T-helper 1 cell treated with Interleukin-12 subunit alpha and Interleukin-12 subunit beta and Interleukin-4 antibody, amounts not matched to agents 30 μg/mL and 1 μg/mL, for 36 hours (primary cell): ENCODE results near the gene VCL.
"Not testable (repeated sequence)": the region's sequence is repeated elsewhere in the genome, so short reads cannot be mapped to it uniquely, and the experiment has no call there.

Experiments
- H3K27ac Mint-ChIP-seq: one replicate; pipeline ENCODE4 v1.8.0; 2021; ENCODE audit warnings: mild to moderate bottlenecking, mixed read lengths
- H3K27me3 Mint-ChIP-seq: one replicate; pipeline ENCODE4 v1.8.0; 2021; ENCODE audit warnings: low read depth, mixed read lengths
- H3K36me3 Mint-ChIP-seq: one replicate; pipeline ENCODE4 v1.8.0; 2021; ENCODE audit warnings: low read depth, mixed read lengths
- H3K4me1 Mint-ChIP-seq: one replicate; pipeline ENCODE4 v1.8.0; 2021; ENCODE audit warnings: low read depth, mixed read lengths
- H3K4me3 Mint-ChIP-seq: one replicate; pipeline ENCODE4 v1.8.0; 2021; ENCODE audit warnings: mild to moderate bottlenecking, moderate library complexity, mixed read lengths
- H3K9me3 Mint-ChIP-seq: one replicate; pipeline ENCODE4 v1.8.0; 2021; ENCODE audit warnings: mixed read lengths

Gene VCL

DNA sequence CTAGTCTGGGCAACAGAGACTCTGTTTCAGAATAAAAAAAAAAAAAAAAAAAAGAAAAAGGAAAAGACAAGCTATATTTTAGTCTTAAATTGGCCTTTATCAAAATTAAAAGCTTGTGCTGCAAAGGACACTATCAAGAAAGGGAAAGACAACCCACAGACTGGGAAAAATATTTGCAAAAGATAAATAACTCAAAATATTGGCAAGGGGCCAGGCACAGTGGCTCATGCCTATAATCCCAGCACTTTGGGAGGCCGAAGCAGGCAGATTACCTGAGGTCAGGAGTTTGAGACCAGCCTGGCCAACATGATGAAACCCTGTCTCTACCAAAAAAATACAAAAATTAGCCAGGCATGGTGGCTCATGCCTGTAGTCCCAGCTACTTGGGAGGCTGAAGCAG is 34.3 kb downstream of the VCL start:
- H3K27ac Mint-ChIP-seq, H3K4me1 Mint-ChIP-seq, H3K27me3 Mint-ChIP-seq, H3K4me3 Mint-ChIP-seq, H3K9me3 Mint-ChIP-seq: not testable (repeated sequence)
- peaks cover 13% of the 10 kb centered on the region for H3K36me3 Mint-ChIP-seq

DNA sequence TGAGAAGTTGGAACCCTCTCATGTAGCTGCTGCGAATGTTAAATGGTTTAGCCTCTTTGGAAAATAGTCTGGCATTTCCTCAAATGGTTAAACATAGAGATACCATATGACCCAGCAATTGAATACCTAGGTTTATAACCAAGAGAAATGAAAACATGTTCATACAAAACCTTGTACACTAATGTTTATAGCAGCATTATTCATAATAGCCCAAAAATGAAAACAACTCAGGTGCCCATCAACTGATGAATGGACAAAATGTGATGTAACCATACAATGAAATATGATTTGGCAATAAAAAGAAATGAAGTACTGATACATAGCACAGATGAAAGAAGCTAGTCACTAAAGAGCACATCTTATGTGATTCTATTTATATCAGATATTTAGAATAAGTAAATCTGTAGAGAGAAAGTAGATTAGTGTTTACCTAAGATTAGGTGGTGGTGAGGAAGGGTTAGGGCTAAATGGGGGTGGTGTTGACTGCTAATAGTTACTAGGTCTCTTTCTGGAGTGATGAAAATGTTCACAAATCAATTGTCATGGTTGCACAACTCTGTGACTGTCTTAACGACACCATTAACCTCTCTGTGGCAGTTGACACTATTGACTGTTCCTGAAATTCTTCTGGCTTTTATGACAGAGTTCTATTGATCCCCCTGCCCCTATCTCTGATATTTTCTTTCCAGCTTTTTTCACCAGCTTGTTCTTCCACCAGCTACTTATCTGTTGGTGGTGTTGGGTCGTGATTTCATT is 35.2 kb downstream of the VCL start:
- Mint-ChIP-seq H3K9me3 (no peaks in the 10 kb centered on the region), H3K27ac (no peak overlapping the region), H3K4me1 (peaks cover 11% of the 10 kb centered on the region), H3K36me3 (peaks cover 16% of the 10 kb centered on the region), H3K27me3 (no peaks in the 10 kb centered on the region), H3K4me3 (no peak overlapping the region)

DNA sequence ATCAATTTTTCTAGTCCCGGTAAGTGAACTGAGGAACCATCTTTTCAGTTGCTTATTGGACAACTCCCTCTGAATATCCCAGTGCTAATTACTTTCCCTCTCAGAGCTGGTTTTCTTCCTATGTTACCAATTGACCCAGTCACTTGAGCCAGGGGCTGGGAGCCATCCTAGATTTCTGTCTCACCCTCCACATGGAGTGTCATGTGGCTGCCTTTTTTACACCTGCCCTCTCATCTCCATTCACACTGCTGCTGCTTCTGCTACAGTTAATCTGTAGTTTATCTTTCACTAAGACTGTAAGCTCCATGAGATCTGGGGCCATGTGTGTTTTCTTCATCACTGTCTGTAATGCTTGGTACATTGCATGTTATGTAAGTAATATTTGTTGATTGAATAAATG is 35.8 kb downstream of the VCL start:
- Mint-ChIP-seq H3K27ac (no peak overlapping the region), H3K4me3 (no peak overlapping the region), H3K9me3 (no peaks in the 10 kb centered on the region), H3K4me1 (peaks cover 11% of the 10 kb centered on the region), H3K36me3 (peaks cover 16% of the 10 kb centered on the region), H3K27me3 (no peaks in the 10 kb centered on the region)

DNA sequence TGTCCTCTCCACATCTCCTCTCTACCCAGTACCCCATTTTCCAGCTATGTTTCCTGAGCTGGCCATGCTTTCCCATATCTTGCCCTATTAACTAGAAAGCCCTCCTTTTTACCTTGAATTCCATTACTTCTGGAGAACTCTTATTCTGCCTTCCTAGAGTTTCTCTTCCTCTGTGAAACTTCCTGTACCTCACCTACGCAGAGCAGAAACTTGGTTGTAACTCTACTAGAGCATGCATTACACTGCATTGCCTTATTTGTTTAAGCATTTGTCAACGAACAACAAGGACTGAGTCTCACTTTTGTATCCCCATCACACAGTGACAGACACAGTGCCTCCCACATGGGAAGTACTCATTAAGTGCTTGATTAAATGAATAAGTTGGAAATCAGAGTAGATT is 36.4 kb downstream of the VCL start:
- no peaks in the 10 kb centered on the region for H3K27me3 Mint-ChIP-seq
- H3K4me3 Mint-ChIP-seq: no peak overlapping the region
- H3K27ac Mint-ChIP-seq: peak overlapping the region; percentile 1
- peaks cover 15% of the 10 kb centered on the region for H3K36me3 Mint-ChIP-seq
- no peaks in the 10 kb centered on the region for H3K9me3 Mint-ChIP-seq
- H3K4me1 Mint-ChIP-seq: peaks cover 13% of the 10 kb centered on the region

DNA sequence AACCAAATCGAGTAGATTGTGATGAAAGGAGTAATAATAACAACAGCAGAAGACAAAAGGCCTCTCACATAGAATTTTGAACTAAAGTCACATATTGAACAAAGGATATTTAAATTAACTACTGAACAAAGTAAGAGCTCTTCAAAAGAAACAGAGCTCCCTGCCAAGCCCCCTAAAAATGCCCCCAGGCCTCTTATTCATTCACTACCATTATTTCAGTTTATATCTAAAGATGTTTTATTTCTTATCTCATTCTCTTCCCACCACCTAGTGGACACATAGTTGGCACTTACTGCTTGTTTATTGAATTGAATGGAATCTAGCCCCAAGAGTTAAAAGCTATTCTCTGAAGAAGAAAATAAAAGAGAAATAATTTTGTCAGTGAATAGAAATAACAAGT is 37.4 kb downstream of the VCL start:
- H3K9me3 Mint-ChIP-seq: no peaks in the 10 kb centered on the region
- peaks cover 17% of the 10 kb centered on the region for H3K36me3 Mint-ChIP-seq
- peaks cover 15% of the 10 kb centered on the region for H3K4me1 Mint-ChIP-seq
- H3K4me3 Mint-ChIP-seq: no peak overlapping the region
- H3K27ac Mint-ChIP-seq: no peak overlapping the region
- no peaks in the 10 kb centered on the region for H3K27me3 Mint-ChIP-seq

DNA sequence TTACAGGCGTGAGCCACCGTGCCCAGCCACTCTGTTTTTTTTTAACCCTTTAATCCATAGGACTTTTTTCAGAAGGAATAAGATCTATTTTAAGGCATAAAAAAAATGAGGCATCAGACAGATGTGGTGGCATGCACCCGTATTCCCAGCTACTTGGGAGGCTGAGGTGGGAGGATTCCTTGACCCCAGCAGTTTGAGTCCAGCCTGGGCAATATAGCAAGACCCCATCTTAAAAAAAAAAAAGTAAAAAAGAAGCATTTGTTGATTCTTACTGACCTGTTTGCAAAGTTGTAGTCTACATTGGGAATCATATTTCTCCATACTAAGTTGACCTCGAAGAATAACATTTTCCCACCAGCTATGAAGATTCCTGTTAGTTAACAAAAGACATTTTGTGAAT is 38.6 kb downstream of the VCL start:
- Mint-ChIP-seq H3K4me1 (peaks cover 16% of the 10 kb centered on the region), H3K36me3 (peaks cover 13% of the 10 kb centered on the region), H3K27ac (no peak overlapping the region), H3K4me3 (no peak overlapping the region), H3K9me3 (no peaks in the 10 kb centered on the region), H3K27me3 (no peaks in the 10 kb centered on the region)

DNA sequence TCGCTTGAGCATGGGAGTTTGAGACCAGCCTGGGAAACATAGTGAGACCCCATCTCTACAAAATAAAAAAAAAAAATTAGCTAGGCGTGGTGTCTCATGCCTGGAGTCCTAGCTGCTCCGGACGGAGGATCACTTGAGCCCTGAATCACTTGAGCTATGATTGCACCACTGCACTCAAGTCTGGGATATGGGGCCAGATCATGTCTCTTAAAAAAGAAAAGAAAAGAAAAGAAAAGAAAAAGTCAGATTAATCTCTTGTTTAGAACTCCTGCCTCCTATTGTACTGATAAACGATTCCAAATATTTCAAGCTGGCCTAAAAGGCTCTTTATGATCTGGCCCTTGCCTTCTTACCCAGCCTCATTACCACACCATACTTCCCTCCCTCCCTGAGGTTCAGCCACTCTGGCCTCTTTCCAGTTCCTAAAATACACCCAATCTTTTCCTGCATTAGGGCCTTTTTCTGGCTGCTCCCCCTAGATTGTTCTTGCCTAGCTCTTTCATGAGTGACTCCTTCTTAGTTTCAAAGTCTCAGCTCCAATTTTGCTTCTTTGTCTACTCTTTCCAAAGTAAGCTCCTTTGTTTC is 41.7 kb downstream of the VCL start:
- H3K27ac Mint-ChIP-seq: no peak overlapping the region
- no peaks in the 10 kb centered on the region for H3K27me3 Mint-ChIP-seq
- peaks cover 11% of the 10 kb centered on the region for H3K36me3 Mint-ChIP-seq
- peaks cover 7% of the 10 kb centered on the region for H3K4me1 Mint-ChIP-seq
- no peaks in the 10 kb centered on the region for H3K9me3 Mint-ChIP-seq
- no peak overlapping the region for H3K4me3 Mint-ChIP-seq

DNA sequence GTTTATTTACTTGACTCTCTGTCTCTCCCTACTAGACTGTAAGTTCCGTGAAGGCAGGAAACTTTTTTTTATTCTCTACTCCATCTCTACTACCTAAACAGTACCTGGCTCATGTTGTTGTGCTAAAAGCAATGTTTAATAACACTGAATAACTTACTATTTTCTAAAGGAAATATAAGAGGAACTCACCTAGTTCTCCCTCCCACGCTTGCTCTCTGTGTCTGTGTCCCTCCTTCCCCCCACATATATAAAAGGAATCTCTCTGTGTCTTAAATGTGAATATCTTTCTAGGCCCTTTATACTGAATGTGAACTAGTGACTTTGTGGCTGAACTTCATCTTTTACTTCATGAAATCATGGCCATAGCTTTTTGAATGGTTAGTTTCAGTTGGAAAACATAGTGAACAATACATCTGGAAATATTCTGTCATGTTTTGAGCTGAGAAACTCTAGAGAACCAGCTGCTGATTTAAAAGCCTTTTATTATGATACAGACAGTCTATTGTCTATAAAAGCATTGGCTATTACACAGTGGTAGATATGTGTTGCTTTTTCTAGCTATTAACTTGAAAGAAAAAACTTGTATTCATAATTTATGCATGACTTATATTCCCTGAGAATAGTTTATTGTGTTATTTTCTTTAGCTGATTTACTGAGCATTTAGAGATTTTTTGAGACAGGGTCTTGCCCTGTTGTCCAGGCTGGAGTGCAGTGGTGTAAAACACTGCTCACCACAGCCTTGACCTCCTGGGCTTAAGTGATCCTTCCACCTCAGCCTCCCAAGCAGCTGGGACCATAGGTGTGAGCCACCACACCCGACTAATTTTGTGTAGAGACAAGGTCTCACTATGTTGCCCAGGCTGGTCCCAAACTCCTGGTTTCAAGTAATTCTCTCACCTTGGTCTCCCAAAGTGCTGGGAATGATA is 42.5 kb downstream of the VCL start:
- Mint-ChIP-seq H3K4me1 (peaks cover 8% of the 10 kb centered on the region), H3K36me3 (peaks cover 14% of the 10 kb centered on the region), H3K27me3 (no peaks in the 10 kb centered on the region), H3K9me3 (no peaks in the 10 kb centered on the region), H3K27ac (no peak overlapping the region), H3K4me3 (no peak overlapping the region)

DNA sequence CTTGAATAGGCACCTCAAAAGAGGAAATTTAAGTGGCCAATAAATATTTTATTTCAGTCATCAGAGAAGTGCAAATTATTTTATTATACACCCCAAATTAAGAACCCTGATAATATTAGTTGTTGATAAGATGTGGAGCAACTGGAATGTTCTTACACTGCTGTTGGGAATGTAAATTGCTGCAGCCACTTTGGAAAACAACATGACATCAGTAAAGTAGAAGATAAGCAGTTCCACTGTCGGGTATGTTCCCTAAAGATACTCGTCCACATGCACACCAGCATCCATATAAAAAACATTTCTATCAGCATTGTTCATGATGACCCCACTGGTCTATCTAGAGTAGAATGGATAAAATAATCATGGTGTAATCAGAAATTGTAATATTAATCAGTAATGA is 46.5 kb downstream of the VCL start:
- Mint-ChIP-seq H3K9me3 (no peaks in the 10 kb centered on the region), H3K27ac (no peak overlapping the region), H3K27me3 (no peaks in the 10 kb centered on the region), H3K4me3 (no peak overlapping the region), H3K4me1 (peaks cover 6% of the 10 kb centered on the region), H3K36me3 (peaks cover 14% of the 10 kb centered on the region)

DNA sequence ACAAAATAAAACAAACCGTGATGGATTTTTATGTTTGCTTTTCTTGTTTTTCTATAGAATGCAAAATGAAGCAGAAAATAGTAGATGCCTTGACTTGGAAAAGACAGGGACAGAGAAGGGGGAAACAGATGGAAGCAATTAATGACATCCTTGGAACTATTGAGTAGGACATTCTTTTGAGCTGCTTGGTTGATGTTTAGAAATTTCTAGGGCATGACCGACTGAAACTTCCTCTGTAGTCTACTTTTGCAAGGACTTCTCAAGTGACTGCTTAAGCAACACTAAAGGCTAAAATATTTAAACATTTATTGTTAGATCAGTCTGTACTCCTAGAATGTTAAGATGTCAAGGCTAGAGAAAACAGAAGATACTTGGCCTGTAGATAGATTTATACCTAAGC is 49.4 kb downstream of the VCL start:
- Mint-ChIP-seq H3K4me3 (no peak overlapping the region), H3K9me3 (no peaks in the 10 kb centered on the region), H3K27me3 (no peaks in the 10 kb centered on the region), H3K4me1 (peaks cover 7% of the 10 kb centered on the region), H3K36me3 (peaks cover 11% of the 10 kb centered on the region), H3K27ac (no peak overlapping the region)

DNA sequence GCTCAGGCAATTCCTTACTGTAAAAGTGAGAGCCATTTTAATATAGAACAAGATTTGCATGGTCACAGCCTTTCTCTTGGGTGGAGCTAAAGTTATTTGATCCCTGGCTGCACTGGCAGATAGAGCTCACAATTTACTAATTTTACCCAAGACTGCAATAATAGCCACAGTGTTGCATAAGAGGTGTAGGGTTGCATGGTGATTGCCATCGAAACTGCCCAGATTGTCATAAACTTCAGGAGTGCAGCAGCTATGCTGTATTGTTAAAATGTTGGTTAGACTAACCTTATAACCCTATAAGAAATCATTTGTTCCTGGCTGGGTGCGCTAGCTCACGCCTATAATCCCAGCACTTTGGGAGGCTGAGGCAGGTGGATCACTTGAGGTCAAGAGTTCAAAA is 50.0 kb downstream of the VCL start:
- Mint-ChIP-seq H3K27me3 (no peaks in the 10 kb centered on the region), H3K9me3 (no peaks in the 10 kb centered on the region), H3K4me3 (no peak overlapping the region), H3K27ac (no peak overlapping the region), H3K4me1 (peaks cover 7% of the 10 kb centered on the region), H3K36me3 (peaks cover 11% of the 10 kb centered on the region)

DNA sequence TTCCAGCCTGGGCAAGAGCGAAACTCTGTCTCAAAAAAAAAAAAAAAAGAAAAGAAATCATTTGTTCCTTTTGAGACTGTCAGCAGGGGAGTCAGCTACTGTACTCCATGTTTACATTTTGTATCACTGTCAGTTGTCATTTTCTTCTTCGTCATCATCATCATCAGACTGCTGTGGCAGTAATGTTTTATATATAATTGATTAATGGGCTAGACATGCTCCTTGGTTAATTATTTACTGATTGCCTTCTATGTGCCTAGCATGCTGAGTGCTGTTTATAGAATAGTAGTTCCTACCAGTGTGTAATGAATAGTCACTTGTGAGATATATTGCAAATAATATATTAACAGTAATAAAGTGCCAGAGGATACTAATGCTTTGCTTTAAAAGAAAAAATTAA is 50.5 kb downstream of the VCL start:
- Mint-ChIP-seq H3K36me3 (peaks cover 11% of the 10 kb centered on the region), H3K4me1 (peaks cover 9% of the 10 kb centered on the region), H3K9me3 (no peaks in the 10 kb centered on the region), H3K4me3 (no peak overlapping the region), H3K27ac (no peak overlapping the region), H3K27me3 (no peaks in the 10 kb centered on the region)

DNA sequence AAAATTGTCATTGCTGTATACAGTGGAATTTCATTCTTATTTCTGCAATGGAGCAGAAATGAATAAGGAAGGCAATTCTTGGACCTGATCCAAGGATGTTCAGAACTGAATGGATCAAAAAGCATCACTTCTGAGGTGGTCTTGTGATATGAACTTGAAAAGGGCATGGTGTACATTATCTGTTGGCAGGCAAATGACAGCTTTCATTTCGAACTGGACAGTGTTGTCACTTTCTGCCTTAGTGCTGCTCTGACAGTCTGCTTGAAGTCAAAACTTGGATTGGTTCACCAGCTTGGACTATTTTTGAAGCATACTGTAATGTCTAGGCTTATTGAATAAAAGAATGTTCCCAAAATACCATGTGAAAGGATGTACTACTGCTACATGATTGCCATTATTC is 52.0 kb downstream of the VCL start:
- Mint-ChIP-seq H3K36me3 (peaks cover 9% of the 10 kb centered on the region), H3K27me3 (peaks cover 4% of the 10 kb centered on the region), H3K27ac (no peak overlapping the region), H3K9me3 (no peaks in the 10 kb centered on the region), H3K4me3 (no peak overlapping the region), H3K4me1 (peaks cover 16% of the 10 kb centered on the region)

DNA sequence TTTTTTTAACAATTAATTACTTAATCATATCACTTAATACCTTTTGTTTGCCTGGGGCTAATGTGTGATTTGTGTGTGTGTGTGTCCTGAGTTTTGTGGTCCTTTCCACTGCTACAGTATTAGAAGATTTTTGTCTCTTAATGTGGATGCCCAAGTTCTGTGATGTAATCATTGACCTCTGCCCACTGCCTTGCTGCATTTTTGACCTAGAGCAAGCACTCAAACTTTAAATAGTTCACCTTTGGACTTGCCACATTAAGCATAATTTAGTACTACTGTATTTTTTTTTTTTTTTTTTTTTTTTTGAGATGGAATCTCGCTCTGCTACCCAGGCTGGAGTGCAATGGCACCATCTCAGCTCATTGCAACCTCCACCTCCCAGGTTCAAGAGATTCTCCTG is 52.7 kb downstream of the VCL start:
- peaks cover 9% of the 10 kb centered on the region for H3K36me3 Mint-ChIP-seq
- no peak overlapping the region for H3K27ac Mint-ChIP-seq

More for the DNA sequence above, 52.7 kb downstream of the VCL start:
- Mint-ChIP-seq H3K27me3 (peaks cover 4% of the 10 kb centered on the region), H3K4me1 (peaks cover 16% of the 10 kb centered on the region), H3K9me3 (no peaks in the 10 kb centered on the region), H3K4me3 (no peak overlapping the region)
